Measurements from ENCODE around the gene TAC3.

TAC3 gene

GRCh38 chr12:57049890-57050289 lies 33.6 kb upstream of the TAC3 start, which contains the start of gene MYO1A:
MYO1A (minus strand) TSS chr12:57050129; CDS start chr12:57048323, 1,806 bp downstream.
- no peak within 1 kb of the TSS for H3K4me3 ChIP-seq (ENCODE audit: low read length)
- TF ChIP-seq CTCF (conservative IDR thresholded peaks at IDR 0.05; ENCODE audit: low read depth, low read length): no peak
- no peak for DNase-seq (ENCODE audit: low read depth)

GRCh38 chr12:57049119-57049446 lies 32.8 kb upstream of the TAC3 start:
- H3K4me3 ChIP-seq (ENCODE audit: low read length): no peak overlapping the region
- DNase-seq (ENCODE audit: low read depth): no peak
- TF ChIP-seq CTCF (conservative IDR thresholded peaks at IDR 0.05; ENCODE audit: low read depth, low read length): no peak

- no peak overlapping the region for H3K4me3 ChIP-seq (ENCODE audit: low read length)
- DNase-seq (ENCODE audit: low read depth): no peak
- no peak for TF ChIP-seq CTCF (conservative IDR thresholded peaks at IDR 0.05; ENCODE audit: low read depth, low read length)
Measured at GRCh38 chr12:57048423-57049118, 32.2 kb upstream of the TAC3 start.

GRCh38 chr12:57047981-57048380 lies 31.7 kb upstream of the TAC3 start:
- no peak overlapping the region for H3K4me3 ChIP-seq (ENCODE audit: low read length)
- DNase-seq (ENCODE audit: low read depth): no peak
- TF ChIP-seq CTCF (conservative IDR thresholded peaks at IDR 0.05; ENCODE audit: low read depth, low read length): no peak

GRCh38 chr12:57046947-57047890 lies 30.9 kb upstream of the TAC3 start:
- TF ChIP-seq CTCF (conservative IDR thresholded peaks at IDR 0.05; ENCODE audit: low read depth, low read length): no peak
- H3K4me3 ChIP-seq (ENCODE audit: low read length): no peak overlapping the region
- DNase-seq (ENCODE audit: low read depth): no peak

- no peak for TF ChIP-seq CTCF (conservative IDR thresholded peaks at IDR 0.05; ENCODE audit: low read depth, low read length)
- H3K4me3 ChIP-seq (ENCODE audit: low read length): no peak overlapping the region
- no peak for DNase-seq (ENCODE audit: low read depth)
Measured at GRCh38 chr12:57046086-57046791, 29.9 kb upstream of the TAC3 start.
